Lower leg skin (tissue), 3 donors: ENCODE measurements around the gene SYNGR2.

ENCODE experiments used
- POLR2A ChIP-seq, 2 donors: fragments of 450-650 bp; IDR thresholded peaks; one replicate each; pipeline ENCODE4 v1.6.1; 2016 to 2017; ENCODE audit warnings: antibody characterized with exemption in 2 of 2, mild to moderate bottlenecking in 1 of 2, moderate library complexity in 1 of 2
- TF ChIP-seq, protein P1 (sequence below), 3 donors: fragments of 450-650 bp; IDR thresholded peaks; one replicate each; pipeline ENCODE4 v1.5.1; 2016; ENCODE audit warnings: antibody characterized with exemption in 3 of 3, mild to moderate bottlenecking in 3 of 3, moderate library complexity in 2 of 3

DNA sequence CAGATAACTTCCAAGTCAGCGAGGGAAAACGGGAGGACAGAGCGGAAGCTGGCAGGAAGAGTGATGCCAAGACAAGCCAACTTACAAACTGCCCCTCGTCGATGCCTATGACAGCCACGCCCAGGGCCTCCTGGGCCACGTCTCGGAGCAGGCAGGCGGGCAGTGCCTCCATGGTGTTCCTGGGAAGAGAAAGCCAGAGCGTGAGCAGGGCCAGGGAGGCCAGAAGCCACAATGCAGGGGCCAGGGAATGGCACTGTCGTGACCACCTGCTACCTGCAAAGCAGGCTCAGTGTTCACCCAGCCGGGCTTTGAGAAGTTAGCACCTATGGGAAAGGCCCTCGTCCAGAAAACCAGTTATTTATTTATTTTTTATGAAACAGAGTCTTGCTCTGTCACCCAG, 14.1 kb downstream of the SYNGR2 start:
- TF ChIP-seq, protein P1, sequence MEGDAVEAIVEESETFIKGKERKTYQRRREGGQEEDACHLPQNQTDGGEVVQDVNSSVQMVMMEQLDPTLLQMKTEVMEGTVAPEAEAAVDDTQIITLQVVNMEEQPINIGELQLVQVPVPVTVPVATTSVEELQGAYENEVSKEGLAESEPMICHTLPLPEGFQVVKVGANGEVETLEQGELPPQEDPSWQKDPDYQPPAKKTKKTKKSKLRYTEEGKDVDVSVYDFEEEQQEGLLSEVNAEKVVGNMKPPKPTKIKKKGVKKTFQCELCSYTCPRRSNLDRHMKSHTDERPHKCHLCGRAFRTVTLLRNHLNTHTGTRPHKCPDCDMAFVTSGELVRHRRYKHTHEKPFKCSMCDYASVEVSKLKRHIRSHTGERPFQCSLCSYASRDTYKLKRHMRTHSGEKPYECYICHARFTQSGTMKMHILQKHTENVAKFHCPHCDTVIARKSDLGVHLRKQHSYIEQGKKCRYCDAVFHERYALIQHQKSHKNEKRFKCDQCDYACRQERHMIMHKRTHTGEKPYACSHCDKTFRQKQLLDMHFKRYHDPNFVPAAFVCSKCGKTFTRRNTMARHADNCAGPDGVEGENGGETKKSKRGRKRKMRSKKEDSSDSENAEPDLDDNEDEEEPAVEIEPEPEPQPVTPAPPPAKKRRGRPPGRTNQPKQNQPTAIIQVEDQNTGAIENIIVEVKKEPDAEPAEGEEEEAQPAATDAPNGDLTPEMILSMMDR (IDR thresholded peaks at IDR 0.05): no peak
- no peak for TF ChIP-seq POLR2A (IDR thresholded peaks at IDR 0.05)
